Embryonic facial prominence (tissue), 1 donor: ENCODE measurements around the gene SPATA2L.

ENCODE experiments used
- DNase-seq: peaks from one replicate; pipeline ENCODE4 v3.0.0-alpha.2; 2016; ENCODE audit errors: extremely low spot score

SPATA2L gene

DNA sequence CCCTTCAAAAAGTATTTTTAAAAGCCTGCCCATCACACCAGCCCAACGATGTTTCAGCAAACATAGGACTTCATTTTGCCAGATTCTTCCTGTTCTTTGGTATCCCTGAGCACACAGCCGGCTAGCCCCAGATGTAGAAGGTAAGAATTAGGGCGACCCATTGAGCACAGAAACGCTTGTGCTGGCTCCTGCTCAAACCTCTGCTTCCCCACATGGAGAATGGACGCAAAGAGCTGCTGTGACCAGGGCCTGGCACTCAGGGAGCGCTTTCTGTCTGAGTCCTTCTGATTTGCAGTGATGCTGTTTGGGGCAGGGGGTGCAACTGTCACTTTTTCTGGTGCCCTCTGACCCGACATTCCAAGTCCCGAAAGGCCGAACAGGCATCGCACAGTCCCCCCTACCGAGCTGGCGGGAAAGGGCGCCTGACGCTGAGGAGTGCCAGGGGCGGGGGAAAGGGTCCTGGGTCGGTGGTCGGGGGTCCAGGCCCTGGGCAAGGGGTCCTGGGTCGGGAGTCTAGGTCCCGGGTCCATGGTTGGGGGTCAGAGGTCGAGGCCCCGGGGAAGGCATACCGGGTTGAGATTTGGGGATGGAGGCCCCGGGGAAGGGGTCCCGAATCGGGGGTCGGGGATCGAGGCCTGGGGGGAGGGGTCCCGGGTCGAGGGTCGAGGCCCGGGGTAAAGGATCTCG, 44.9 kb downstream of the SPATA2L start:
- DNase-seq = no peak

DNA sequence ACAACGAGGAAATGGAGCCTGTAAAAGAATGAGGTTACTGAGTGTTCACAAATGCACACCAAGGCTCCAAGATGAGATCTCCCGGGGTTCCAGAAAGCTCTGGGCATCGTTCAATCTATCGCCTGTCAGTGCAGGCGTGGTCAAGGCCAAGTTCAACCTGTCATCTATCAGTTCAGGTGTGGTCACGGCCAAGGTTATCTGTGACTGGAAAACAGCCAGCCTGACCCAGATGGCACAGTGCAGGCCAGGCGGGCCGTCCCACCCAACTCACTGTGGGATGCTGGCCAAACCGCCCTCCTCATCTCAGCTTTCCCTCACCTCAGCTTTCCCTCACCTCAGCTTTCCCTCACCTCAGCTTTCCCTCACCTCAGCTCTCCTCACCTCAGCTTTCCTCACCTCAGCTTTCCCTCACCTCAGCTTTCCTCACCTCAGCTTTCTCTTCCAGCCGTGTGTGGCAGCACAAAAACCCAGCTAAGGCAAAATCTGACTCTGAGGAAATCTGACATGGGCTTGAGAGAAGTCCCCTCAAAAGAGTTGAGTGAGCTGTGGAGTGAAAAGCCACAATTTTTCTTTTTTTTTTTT, 46.4 kb downstream of the SPATA2L start:
- no peak for DNase-seq

DNA sequence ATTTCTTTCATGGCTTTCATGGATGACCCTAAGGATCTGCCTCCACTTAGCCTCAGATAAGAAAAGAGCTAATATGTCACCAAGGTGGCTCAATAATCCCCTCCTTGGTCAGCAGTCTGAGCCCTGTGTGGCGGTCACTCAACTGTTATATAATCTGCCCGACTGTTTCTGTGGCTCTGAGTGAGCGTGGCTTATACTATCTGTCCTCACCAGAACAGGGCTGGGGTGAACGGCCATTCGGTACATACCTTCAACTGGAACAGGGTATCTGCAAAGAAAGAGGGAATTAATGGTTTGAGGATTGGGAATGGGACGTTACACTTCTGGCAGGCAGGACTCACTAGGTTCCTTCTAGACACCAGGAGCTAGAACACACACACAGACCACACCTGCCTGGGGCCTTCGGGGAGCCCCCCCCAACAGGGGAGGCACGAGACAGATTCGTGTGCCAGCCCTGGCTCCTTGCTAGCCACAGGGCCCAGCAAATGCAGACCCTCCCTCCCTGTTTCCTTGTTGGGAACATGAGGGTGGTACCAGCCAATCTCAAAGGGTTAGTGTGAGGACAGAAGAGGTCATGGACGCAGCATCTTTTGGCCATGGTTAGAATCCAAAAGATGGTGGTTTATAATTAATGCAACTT, 47.7 kb downstream of the SPATA2L start:
- no peak for DNase-seq

DNA sequence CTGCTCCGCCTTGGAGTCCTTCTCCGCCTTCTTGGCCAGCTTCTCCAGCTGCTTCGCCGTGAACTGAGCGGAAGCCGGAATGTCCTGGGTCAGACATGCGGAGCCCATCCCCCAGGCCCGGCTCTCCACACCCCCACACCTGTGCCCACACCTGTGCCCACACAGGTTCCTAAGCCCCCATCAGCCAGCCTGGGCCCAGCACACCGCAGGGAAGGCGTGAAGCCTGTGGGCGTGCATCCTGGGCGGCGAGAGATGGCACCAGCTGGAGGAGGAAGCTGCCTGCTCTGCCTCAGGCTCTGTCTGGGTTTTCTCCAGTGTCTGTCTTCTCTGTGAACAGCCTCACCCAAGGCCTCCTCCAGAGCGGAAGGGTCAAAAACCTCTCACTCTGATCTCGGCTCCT, 49.9 kb downstream of the SPATA2L start:
- no peak for DNase-seq

DNA sequence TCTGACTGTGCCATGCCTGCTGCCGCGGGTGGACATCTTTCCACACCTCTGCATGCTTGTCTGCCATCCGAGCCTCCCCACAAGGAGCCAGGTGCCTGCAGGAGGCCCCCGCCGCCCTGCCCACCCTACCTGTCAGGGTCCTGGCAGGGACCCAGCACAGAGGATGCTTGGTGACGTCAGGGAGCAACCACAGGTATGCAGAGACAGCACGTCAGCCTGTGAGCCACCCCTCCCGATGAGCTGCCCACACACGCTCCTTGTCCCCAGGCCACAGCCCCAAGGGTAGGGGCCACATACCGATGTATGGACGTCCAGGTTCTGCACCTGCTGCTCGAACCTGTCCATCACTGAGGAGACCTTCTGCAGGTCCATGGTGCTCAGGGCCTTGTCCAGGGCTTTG, 54.6 kb downstream of the SPATA2L start:
- DNase-seq = no peak
